ENCODE results near the gene GAPDHS. TPM values are rescaled to one million over a fixed set of nuclear protein-coding genes. Genes with fewer than 3 reads are reported as not detected.

GAPDHS gene
- total RNA-seq, 1 experiment from 2014 or later: not detected

DNA sequence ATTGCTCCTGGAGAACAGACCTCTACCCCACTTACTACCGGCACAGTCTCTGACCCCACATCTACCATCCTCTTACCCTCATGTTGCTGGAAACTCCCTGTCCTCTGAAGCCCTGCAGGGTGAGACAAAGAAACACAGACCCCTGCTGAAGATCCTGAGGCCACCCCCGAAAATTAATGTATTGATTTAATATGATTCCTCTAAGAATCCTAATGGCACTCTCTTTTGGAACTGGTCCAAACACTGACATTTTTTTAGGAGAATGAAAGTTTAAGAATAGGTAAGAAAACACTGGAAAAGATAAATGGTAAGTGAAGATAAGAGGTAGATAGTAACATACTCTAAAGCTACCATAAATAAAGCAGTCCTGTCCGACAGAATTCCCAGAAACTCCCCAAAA is 25.1 kb upstream of the GAPDHS start:
- Histone ChIP-seq H3K4me3 (replicated peaks in 1 of 2; ENCODE audit: low read depth in 1 of 2, low read length in 2 of 2) (no peak overlapping the region), H3K4me2 (ENCODE audit: low read length) (peak overlapping the region; percentile 94; the same call in 1 of the 2 replicates), H3K9me3 (ENCODE audit: control insufficient read depth in 1 of 2, insufficient read depth in 1 of 2, low read depth in 1 of 2, low read length in 2 of 2) (no peaks in the 10 kb centered on the region), H3K4me1 (ENCODE audit: control insufficient read depth in 1 of 2, insufficient read depth in 2 of 2, low read length in 2 of 2) (peaks cover 5 to 21% of the 10 kb centered on the region in 2 experiments; a peak in 3 of 4 replicates), H3K9me2 (ENCODE audit: insufficient read depth) (no peaks in the 10 kb centered on the region), H3K79me2 (ENCODE audit: insufficient read depth, low read length) (peaks cover 49% of the 10 kb centered on the region), H3K9ac (ENCODE audit: low read length) (peak overlapping the region; percentile 85; the same call in 1 of the 2 replicates), H3K27ac (ENCODE audit: low read depth, low read length) (no peak overlapping the region), H3K27me3 (ENCODE audit: insufficient read depth, low read length) (no peaks in the 10 kb centered on the region), H4K20me1 (ENCODE audit: insufficient read depth) (no peaks in the 10 kb centered on the region), H2AFZ (ENCODE audit: low read depth, low read length, poor library complexity, severe bottlenecking) (no peak overlapping the region), H3K36me3 (ENCODE audit: control insufficient read depth in 1 of 2, insufficient read depth in 2 of 2, low read length in 2 of 2) (peaks cover 14 to 30% of the 10 kb centered on the region in 2 experiments; a peak in 3 of 4 replicates)
- ChIA-PET POLR2A (interaction anchor here (1.5 kb wide), 1 partner anchor 136 kb away, joined by 6 read pairs; no protein-coding TSS in a partner anchor), CTCF (interaction anchor here (1.8 to 2.5 kb wide), 2 partner anchors 13 to 155 kb away, joined by 6 to 11 read pairs; no protein-coding TSS in a partner anchor), RAD21 (ENCODE audit: low non-redundant PET in 1 of 2, low total read pairs in 2 of 2, uncharacterized antibody in 2 of 2, unreplicated experiment in 2 of 2) (no interaction called here)
- TF ChIP-seq POLR2AphosphoS5 (IDR thresholded peaks at IDR 0.05; ENCODE audit: low read depth, low read length): no peak
- no peak for TF ChIP-seq EGR1 (IDR thresholded peaks at IDR 0.05; ENCODE audit: low read depth)
- no peak for TF ChIP-seq YY1 (IDR thresholded peaks at IDR 0.05; ENCODE audit: extremely low read depth, insufficient replicate concordance, low read depth, low read length)
- TF ChIP-seq EZH2phosphoT487 (IDR thresholded peaks at IDR 0.05; ENCODE audit: borderline replicate concordance): no peak
- TF ChIP-seq EZH2 (IDR thresholded peaks at IDR 0.05): no peak
- no peak for TF ChIP-seq TCF7L2 (IDR thresholded peaks at IDR 0.05; ENCODE audit: borderline replicate concordance, extremely low read depth, insufficient read depth, insufficient read length)
- TF ChIP-seq SIN3A (IDR thresholded peaks at IDR 0.05; ENCODE audit: low read depth): no peak
- no peak for TF ChIP-seq ZNF274 (IDR thresholded peaks at IDR 0.05; ENCODE audit: low read depth, low read length)
- no peak for TF ChIP-seq FOSL1 (IDR thresholded peaks at IDR 0.05; ENCODE audit: low read depth)
- no peak for TF ChIP-seq ZFX (IDR thresholded peaks at IDR 0.05)
- no peak for TF ChIP-seq SRF (IDR thresholded peaks at IDR 0.05; ENCODE audit: low read depth)
- TF ChIP-seq, protein P1, sequence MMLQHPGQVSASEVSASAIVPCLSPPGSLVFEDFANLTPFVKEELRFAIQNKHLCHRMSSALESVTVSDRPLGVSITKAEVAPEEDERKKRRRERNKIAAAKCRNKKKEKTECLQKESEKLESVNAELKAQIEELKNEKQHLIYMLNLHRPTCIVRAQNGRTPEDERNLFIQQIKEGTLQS (IDR thresholded peaks at IDR 0.05): no peak
- TF ChIP-seq, protein P2, sequence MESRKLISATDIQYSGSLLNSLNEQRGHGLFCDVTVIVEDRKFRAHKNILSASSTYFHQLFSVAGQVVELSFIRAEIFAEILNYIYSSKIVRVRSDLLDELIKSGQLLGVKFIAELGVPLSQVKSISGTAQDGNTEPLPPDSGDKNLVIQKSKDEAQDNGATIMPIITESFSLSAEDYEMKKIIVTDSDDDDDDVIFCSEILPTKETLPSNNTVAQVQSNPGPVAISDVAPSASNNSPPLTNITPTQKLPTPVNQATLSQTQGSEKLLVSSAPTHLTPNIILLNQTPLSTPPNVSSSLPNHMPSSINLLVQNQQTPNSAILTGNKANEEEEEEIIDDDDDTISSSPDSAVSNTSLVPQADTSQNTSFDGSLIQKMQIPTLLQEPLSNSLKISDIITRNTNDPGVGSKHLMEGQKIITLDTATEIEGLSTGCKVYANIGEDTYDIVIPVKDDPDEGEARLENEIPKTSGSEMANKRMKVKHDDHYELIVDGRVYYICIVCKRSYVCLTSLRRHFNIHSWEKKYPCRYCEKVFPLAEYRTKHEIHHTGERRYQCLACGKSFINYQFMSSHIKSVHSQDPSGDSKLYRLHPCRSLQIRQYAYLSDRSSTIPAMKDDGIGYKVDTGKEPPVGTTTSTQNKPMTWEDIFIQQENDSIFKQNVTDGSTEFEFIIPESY (IDR thresholded peaks at IDR 0.05; ENCODE audit: extremely low read depth, insufficient replicate concordance, low read length): no peak
- no peak for TF ChIP-seq CEBPB (IDR thresholded peaks at IDR 0.05; ENCODE audit: low read depth)
- TF ChIP-seq, protein P3, sequence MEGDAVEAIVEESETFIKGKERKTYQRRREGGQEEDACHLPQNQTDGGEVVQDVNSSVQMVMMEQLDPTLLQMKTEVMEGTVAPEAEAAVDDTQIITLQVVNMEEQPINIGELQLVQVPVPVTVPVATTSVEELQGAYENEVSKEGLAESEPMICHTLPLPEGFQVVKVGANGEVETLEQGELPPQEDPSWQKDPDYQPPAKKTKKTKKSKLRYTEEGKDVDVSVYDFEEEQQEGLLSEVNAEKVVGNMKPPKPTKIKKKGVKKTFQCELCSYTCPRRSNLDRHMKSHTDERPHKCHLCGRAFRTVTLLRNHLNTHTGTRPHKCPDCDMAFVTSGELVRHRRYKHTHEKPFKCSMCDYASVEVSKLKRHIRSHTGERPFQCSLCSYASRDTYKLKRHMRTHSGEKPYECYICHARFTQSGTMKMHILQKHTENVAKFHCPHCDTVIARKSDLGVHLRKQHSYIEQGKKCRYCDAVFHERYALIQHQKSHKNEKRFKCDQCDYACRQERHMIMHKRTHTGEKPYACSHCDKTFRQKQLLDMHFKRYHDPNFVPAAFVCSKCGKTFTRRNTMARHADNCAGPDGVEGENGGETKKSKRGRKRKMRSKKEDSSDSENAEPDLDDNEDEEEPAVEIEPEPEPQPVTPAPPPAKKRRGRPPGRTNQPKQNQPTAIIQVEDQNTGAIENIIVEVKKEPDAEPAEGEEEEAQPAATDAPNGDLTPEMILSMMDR (IDR thresholded peaks at IDR 0.05 in 2 of 3, conservative IDR thresholded peaks at IDR 0.05 in 1 of 3; ENCODE audit: borderline replicate concordance in 1 of 3, insufficient read depth in 1 of 3, low read depth in 2 of 3, low read length in 2 of 3): no peak
- no peak for TF ChIP-seq RAD21 (IDR thresholded peaks at IDR 0.05; ENCODE audit: low read depth)
- TF ChIP-seq SP1 (IDR thresholded peaks at IDR 0.05; ENCODE audit: low read depth): no peak
- ATAC-seq (no peak), DNase-seq (ENCODE audit: low read depth, low spot score) (no peak)
- no TSS peak for BruUV-seq (replicated peaks)
- intact Hi-C loops (cut with micrococcal nuclease): no loop called here
